IPS DF 4.7 (cell line): ENCODE results near the gene SH3BP5L.

Experiments
- DNase-seq: peaks from one replicate; pipeline ENCODE4 v3.0.0-alpha.2; 2013; ENCODE audit warnings: low spot score; ENCODE audit errors: extremely low read depth

SH3BP5L gene

DNA sequence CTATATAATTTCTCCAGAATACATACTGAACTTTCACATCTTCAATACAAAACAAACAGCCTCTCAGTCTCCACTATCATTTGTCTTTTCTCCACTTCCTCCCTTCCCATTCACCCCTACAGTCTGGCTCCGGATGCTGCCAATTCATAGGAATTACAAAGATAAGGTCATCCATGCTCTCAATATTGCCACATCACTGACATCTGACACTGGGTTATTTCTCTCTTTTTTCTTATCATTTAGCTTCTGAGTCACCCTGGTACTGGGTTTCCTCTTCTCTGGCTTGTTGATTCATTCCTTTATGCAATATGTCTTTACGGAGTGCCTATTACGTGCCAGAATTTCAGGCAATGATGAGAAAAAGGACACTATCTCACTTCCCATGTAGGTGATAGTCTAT lies 3.1 kb upstream of the SH3BP5L start:
- DNase-seq: no peak

DNA sequence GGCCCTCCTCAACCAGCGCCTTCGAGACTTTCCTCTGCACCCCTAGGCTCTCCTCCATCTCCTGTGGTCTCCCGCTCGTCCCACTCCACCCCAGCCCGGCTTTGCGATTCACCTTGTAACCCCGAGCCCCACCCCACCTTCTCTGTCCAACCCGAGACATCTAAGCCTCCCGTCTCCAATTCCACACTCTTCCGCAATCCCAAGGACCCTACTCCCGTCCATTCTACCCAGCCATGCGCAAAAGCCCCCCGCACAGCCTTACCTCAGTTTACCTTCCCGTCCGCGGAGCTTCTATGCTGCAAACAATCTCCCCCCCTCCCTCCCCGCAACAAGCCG lies 174 bp downstream of the SH3BP5L start:
- no peak for DNase-seq

DNA sequence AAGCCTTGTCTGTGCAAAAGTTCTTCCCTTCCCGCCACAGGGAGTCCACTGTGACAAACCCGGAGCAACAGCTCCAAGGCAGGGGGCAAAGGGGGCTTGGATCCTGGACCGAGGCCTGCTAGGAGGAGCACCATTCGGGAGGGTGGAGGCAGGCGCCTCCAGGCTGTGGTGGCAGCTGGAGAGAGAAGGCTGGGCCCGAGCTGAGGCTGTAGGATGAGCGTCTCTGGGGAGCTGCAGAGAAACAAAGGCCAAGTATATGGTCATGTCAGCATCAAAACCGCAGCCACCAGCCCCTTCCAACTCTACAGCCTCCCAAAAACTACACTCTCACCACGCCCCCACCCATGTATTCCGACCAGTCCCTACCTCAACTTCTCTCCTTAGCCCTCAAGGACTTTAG lies 579 bp downstream of the SH3BP5L start:
- DNase-seq: no peak

DNA sequence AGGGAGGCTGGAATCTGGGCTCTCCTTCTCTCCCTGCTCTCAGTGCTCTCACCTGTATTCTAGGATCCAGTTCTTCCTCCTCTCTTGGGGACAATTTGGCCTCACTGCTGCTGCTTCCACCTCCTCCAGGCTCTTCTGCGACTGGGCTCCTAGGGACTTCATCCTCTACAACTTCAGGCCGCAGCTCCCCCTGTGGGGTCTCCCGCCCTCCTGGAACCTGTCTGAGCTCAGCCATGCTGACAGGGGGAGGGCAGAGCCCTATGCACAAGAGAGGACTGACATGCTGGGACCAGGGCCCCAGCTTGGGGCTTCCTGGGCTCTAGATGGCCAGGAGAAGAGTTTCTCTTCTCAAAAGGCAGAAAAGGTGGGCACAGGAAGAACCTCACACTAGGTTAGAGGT lies 1.0 kb downstream of the SH3BP5L start:
- DNase-seq: no peak

DNA sequence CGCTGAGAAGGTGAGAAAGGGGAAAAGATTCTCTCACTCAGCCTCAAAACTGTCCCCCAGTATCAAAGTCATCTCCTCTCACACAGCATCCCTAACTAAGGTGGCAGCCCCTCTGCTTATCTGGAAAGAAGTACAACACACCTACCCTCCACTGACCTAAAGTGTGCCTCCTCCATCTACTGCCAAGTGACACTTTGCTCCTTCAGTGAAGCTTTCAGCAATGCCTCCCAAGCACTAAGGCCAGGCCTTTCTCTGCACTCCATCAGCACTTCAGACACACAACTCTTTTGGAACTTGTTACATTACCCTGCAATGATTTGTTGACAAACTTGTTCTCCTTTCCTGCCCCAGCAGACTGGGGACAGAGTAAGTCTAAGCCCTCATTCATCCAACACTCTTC lies 1.4 kb downstream of the SH3BP5L start:
- DNase-seq: no peak

DNA sequence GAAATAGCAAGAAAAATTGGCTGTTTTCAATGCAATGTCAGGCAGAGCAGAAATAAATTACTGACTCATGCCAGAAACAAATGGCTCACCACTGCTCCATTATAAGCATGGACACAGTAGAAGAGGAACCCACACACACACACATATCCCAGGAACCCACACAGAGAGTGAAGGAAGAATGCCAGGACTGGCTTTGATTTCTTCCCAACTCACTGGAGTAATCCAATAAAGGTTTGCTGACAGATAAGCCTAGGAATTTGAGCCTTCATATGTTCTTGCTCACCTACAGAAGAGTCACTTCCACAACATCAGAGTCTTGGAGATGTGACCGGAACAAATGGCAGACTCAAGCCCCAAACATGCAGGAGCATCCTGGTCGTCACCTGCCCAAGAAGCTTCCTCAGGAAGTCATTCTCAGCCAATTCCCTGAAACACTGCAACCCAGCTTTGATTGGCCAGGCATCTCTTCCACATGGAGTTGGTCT lies 2.2 kb downstream of the SH3BP5L start:
- no peak for DNase-seq

DNA sequence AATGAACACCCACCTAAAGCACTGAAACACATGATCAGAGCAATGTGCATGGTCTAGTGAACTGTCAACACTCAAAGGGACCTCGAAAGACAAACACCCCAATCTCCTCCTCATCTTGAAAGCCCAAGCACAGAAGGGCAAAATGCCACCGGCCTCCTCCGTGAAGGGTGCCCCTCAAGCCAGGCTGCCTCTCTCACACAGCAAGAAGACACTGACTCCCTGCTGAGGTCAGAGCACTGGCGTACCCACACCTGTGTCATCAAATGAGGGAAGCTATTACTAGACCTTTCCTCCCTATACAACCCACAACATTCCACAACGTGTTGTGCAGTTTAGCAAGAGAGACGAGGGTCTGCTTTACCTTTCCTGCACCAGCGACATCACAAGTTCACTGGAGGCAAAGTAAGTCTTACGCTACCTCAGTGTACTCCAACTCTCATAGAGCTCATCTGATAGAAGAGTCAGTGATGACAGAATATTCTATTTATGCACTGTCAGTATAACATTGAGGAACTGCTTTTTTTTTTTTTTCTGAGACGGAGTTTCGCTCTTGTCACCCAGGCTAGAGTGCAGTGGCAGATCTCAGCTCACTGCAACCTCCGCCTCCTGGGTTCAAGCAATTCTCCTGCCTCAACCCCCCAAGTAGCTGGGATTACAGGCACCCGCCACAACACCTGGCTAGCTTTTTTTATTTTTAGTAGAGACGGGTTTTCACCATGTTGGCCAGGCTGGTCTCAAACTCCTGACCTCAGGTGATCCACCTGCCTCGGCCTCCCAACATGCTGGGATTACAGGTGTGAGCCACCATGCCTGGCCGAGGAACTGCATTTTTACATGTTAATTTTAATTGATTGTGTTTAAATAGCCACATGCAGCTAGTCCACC lies 3.3 kb downstream of the SH3BP5L start:
- DNase-seq: no peak

DNA sequence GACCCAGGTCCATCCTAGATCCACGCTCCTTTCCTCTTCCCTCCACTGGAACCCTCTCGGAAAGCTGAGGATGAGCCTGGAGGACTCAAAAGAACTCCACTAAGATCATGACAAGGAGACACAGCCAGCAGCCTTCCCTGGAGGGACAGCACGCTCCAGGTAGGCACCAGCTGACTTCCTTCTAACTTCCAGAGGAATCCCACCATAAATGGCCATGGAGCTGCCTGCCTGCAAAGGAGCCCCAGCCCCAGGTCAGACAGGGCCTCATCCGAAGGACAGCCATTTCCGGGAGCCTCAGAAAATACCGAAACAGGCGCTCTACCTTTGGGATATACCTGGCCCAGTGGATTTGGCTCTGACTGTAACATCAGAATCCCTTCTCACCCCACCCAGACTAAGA lies 4.1 kb downstream of the SH3BP5L start:
- DNase-seq: no peak

DNA sequence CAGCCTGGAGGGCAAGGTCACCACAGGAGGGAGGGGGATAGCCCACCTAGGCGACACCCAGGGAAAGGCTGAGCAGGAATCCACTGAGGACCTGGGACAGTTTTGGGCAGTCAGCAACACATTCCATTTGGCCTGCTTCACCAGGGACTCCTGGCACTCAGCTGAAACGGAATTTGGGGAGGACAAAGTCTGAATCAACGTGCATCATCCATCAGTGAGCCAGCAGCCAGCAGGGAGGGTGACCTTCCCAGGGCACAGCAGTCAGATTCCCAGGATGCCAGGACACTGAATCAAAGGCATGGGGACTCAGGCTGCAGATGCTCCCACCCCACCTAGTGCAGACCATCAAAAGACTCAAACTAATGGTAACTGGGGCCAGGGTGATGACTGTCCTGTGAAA lies 4.6 kb downstream of the SH3BP5L start:
- DNase-seq: no peak

DNA sequence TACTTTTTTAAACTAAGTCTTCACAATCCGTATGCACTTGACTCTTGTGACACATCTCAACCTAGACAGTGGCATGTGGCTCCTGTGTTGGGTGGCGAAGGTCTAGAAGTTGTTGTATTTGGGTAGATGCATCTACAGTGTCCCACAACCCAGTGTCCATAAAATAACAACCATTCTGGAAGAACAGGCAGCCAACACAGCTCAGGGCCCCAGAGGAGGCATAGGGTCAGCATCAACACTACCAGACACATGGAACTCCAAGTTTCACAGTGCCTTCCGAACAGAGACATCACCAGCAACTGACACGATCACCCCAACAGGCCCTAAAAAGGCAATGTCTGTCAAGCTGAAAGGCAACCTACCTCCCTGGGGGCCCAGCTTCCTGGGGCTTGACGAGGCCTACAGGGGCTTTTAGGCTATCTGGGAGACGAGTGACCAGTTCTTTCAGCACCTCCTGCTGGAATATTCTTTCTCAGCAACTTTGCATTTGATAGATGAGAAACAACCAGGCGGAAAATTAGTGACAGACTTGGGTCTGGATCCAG lies 5.6 kb downstream of the SH3BP5L start:
- DNase-seq: no peak

DNA sequence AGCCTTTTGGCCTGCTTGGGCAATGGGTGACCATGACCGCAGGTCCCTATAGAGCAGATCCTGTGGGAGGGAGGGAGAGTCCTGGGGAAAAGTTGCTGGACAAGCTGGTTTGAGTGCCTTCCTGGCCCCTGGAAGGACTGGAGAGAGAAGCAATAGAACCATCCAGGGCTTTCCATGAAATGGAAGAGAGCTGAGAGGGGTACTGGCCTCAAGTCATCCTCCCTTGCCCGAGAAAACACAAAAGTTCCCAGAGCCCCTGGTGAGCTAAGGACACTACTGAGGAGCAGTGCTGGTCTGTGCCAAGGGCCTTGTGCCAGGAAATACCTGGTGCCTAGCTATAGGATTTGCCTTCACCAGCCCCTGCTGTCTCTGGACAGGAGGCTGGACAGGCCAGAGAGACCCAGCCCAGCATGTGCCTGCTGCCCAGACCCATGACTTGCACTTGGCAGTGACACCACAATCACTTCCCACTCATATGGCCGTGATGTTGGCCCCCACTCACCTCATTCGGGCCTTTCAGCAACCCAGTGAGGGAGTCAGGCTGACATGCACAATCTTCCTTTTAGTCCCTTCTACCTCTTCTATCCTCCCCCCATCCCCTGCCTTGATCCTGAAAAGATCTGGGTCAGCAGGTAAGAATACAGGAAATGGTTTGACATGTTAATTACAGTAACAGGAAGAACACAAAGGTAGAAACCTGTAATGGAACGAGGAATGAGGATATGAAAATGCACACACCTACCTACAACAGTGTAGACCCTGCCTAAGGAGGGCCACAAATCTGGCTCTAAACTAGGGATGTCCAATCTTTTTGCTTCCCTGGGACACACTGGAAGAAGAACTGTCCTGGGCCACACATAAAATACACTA lies 7.0 kb downstream of the SH3BP5L start:
- no peak for DNase-seq

DNA sequence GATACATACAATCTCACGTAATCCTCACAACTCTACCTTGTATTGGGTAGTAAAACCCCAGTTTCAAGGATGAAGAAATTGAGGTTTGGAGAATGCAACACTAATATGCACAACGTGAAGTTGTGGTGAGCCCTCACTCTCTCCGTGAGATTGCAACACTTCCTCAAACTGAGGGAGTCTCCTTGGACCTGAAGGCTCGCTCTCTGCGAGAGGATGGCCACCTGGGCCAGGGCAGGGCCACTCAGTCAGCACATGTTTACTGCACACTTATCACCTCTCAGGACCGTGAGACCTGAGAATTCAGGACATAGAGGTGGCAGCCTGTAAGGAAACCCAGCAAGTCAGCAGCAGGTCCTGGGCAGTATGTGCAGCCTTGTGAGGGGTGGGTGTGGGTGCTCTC lies 8.7 kb downstream of the SH3BP5L start:
- DNase-seq: no peak

DNA sequence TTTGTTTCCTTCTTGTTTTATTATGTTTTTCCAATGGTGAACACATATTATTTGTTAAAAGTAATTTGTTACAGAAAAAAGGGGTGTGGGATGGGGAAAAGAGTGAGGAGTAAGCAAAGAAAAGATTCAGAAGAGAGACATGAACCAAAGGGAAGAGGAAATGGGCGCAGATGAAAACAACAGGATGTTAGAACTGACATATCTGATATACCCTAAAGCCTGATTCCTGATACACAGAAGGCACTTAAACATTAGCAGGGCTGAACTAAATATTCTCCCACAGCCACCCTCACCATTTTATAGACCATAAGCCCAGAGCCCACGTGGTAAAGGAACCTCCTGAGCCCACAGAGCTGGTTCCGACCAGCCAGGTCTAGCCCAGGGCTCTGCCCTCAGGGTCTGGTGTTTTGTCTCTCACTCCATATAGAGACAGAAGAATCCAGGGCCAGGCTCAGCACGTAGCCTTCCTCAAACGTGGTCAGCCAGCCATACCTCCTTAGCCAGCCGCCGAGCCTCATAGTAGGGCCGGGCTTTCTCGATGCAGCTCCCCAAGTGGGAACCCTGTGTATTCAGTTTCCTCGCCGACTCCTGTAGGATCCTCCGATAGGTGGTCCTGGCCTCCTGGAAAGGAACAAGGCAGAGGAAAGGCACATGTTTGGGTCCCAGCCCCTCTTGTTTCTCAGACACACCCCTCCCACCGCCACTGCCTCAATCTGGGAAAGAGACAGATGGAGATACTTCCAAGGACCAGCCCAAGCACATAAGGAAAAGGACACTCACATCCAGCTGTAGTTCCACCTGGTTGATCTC lies 9.5 kb downstream of the SH3BP5L start:
- DNase-seq: no peak

DNA sequence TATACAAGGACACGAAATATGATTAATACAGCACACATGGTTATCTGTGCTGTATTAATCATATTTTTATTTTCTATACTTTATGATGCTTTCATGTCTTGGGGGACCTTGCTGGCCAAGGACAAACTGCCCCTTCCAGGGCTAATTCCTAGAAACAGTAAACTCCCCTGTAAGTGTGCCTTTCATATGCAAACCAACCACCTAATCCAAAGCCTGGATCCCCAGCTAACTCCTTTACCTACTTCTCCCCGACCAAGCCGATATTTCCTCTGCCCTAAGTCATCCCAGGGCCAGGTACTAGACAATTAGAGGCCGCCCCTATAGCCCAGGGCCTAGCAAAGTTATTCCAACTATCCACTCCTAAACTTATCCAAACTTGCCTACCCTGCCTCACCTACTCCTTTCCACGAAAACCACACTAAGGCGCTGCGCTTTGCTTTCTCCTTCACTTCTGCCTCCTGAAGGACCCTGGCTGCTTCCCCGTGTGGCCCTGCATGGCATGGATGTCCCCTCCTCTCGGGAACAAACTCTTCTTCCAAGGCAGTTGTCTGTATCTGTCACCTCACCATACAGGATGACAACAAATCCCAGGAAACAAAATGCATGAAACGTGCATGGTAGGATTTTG lies 10.2 kb downstream of the SH3BP5L start:
- DNase-seq: no peak

DNA sequence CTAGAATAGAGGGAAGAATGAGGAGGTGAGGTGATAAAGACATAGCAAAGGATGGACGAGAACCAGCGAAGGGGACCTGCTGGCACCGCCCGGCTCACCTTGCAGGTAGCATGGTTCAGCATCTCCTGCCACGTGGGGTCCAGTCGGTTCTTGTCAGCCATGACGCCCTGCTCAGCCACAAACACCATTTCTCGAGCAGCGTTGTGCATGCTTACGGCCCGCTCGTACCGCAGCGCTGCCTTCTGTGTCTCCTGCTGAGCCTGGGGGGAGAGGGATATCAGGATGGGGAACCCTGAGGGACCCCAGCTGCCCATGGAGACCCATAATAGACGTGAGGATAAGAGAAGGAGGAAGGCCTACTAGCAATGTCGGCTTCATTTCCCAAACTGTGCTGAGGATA lies 11.4 kb downstream of the SH3BP5L start:
- DNase-seq: no peak

DNA sequence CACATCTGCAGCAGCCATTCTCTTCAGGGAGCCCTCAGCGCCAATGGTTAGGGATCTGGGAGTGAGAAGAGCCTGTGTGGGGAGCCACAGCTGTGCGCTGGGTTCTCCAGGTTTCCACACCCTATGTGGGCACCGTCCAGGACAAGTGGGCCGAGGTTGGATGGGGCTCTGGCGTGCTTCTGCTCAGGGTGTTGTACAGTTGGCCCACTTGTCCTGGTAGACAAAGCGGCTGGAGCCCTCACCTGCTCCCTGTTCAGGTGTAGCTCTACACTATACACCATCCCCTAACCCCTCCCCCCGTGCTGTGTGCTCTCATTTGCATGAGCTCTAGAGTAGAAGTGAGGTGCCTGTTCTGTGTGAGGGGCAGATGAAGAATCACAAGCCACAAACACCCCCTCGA lies 12.2 kb downstream of the SH3BP5L start:
- DNase-seq: no peak

DNA sequence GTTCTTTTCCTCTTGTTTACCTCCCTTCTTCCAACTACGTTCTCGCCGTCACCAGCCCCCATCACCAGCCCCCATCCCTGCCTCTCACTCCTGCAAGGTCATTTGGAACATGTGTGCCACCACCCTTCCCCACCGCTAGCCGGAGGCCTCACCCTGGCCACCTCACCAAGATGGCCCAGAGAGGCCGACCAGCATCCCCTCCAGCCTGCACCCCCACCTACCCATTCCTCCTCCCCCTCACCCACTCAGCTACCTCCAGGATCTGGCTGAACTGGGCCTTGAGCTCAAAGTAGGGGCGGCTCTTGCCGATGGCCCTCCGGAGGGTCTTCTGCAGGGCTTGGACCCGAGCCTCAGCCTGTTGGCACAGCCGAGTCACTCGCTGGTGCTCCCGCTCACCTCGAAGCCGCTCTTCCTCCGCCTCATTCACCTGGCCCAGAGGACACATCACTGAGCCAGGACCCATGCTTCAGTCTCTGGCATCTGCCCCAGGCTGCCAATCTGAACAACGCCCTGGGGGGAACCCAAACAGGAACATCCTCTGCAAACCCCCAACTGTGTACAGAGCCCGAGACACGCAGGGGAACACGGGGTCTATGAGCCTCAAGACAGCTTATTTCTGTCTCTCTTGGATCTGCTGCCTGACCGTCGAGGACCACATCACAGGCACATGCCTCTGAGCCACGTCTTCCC lies 12.8 kb downstream of the SH3BP5L start:
- no peak for DNase-seq

DNA sequence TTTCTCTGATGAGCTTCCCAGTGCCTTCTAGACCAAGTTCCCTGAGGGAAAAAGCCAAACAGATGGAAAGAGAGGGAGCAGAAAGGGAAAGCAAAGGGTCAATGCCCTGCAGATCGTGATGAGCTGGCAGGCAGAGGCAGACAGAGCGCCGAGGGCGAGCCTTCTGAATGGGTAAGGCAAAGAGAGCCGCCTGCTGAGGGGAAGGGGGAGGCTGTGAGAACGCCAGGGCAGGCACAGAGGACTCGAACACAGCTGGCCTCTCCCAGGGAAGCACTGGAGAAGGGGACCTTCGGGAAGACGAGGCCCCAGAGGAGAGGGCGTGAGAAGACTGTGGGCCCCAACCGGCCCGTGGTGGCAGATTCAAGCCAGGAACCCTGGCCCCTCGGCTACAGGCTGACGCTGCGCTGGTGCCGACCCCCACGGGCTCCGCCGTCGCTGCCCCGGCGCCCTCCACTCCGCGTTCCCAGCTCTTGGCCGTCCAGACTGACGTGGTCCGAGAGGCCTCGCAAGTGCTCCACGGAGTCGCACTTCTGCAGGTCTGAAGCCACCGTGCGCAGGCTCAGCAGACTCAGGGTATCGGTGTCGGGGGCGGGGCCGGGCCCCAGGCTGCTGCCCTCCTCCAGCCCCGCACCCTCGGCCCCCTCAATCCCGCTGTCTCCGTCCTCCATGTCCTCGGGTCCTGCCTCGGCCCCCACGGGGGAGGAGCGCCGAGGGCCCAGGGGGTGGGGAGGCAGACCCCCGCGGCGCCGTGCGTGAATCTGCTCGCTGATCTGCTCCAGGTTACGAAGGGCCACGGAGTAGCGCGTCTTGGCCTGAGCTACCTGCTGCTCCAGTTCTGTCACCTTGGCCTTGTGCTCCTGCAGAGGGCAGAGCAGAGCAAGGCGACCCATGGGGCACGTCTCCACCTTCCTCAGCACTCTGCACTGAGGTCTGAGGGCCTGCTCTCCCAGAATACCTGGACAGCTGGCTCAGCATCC lies 13.9 kb downstream of the SH3BP5L start:
- no peak for DNase-seq
